ENCODE results near the gene RHOV.
A peak's percentile ranks its signal among the peaks of the same experiment; 100 is the strongest.

RHOV gene

GRCh38 chr15:40873694-40874561 lies at the start of gene RHOV:
Gene RHOV (minus strand): TSS chr15:40874234. CDS start chr15:40874139, 95 bp downstream.
- DNase-seq: no peak

- no peak for DNase-seq
Observed at GRCh38 chr15:40923551-40923950, 49.5 kb upstream of the RHOV start.

- DNase-seq: no peak
Observed at GRCh38 chr15:40922608-40923005, 48.6 kb upstream of the RHOV start.

- DNase-seq: no peak
Observed at GRCh38 chr15:40921949-40922607, 48.0 kb upstream of the RHOV start.

- no peak for DNase-seq
Observed at GRCh38 chr15:40918799-40919392, 44.9 kb upstream of the RHOV start.

- DNase-seq: no peak
Observed at GRCh38 chr15:40918146-40918798, 44.2 kb upstream of the RHOV start.

GRCh38 chr15:40917585-40917984 lies 43.6 kb upstream of the RHOV start:
- no peak for DNase-seq

- DNase-seq: no peak
Observed at GRCh38 chr15:40915679-40916078, 41.6 kb upstream of the RHOV start.

- no peak for DNase-seq
Observed at GRCh38 chr15:40915116-40915661, 41.2 kb upstream of the RHOV start.

GRCh38 chr15:40914486-40914885 lies 40.5 kb upstream of the RHOV start:
- no peak for DNase-seq

- no peak for DNase-seq
Observed at GRCh38 chr15:40914013-40914412, 40.0 kb upstream of the RHOV start.

GRCh38 chr15:40912478-40912877 lies 38.4 kb upstream of the RHOV start:
- no peak for DNase-seq

GRCh38 chr15:40911693-40912092 lies 37.7 kb upstream of the RHOV start:
- DNase-seq: no peak

- DNase-seq: no peak
Observed at GRCh38 chr15:40911141-40911540, 37.1 kb upstream of the RHOV start.

GRCh38 chr15:40909662-40910630 lies 35.9 kb upstream of the RHOV start:
- no peak for DNase-seq

- no peak for DNase-seq
Observed at GRCh38 chr15:40908095-40908494, 34.1 kb upstream of the RHOV start.

- DNase-seq: peak; percentile 19
Observed at GRCh38 chr15:40906991-40907802, 33.2 kb upstream of the RHOV start.

GRCh38 chr15:40906091-40906990 lies 32.3 kb upstream of the RHOV start:
- DNase-seq: peak; percentile 88

GRCh38 chr15:40904552-40905201 lies 30.6 kb upstream of the RHOV start:
- no peak for DNase-seq

Measured in NCI-H2029 treated with DMSO at 0.1 percent for 48 hours (cell line).